T-helper 1 cell (primary cell): ENCODE data around the gene ATP9A.
A peak's percentile ranks its signal among the peaks of the same experiment; 100 is the strongest.
"Not testable (repeated sequence)": the region's sequence is repeated elsewhere in the genome, so short reads cannot be mapped to it uniquely, and the experiment has no call there.

Experiments
- DNase-seq, 5 donors: peaks; one replicate each; pipeline ENCODE4 v3.0.0-alpha.2; 2012 to 2020

Gene ATP9A

GRCh38 chr20:51691703-51692102 is 76.5 kb downstream of the ATP9A start:
- no peak for DNase-seq

- no peak for DNase-seq
These were observed 79.5 kb downstream of the ATP9A start for GRCh38 chr20:51688600-51689244.

- DNase-seq: no peak
These were observed 80.6 kb downstream of the ATP9A start for GRCh38 chr20:51687630-51688029.

GRCh38 chr20:51687108-51687507 is 81.1 kb downstream of the ATP9A start:
- DNase-seq: no peak

- not testable (repeated sequence) for DNase-seq
These were observed 82.7 kb downstream of the ATP9A start for GRCh38 chr20:51685494-51685893.

GRCh38 chr20:51680067-51680749 is 88.0 kb downstream of the ATP9A start:
- DNase-seq: no peak

DNA sequence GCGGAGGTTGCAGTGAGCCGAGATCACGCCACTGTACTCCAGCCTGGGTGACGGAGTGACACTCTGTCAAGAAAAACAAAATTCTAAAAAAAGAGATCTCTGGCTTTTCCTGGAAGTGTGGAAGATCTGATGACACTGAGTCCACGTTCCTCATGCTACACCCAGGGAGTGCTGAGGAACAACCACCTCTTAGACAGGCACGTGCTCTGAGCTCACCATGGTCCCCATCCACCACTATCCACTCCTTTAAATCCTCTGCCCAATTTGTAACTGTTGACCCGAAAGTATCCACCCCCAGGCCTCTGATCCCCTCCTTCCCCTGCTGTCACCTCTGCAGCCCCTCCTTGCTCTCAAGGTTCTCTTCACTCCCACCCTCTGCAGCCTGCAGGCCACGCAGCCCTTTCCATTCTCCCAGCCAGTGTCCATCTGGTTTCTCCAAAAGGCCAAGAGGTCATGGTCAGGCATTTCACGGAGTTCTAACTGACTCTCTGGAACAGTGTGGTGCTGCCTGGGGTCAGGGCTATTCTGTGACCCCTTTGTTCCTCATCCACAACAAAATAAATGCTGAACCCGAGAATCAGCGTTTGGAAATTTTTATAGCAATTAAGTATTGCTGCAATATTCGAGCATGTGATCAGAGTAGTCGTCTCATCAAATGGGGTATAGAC is 88.8 kb downstream of the ATP9A start:
- DNase-seq: no peak

DNA sequence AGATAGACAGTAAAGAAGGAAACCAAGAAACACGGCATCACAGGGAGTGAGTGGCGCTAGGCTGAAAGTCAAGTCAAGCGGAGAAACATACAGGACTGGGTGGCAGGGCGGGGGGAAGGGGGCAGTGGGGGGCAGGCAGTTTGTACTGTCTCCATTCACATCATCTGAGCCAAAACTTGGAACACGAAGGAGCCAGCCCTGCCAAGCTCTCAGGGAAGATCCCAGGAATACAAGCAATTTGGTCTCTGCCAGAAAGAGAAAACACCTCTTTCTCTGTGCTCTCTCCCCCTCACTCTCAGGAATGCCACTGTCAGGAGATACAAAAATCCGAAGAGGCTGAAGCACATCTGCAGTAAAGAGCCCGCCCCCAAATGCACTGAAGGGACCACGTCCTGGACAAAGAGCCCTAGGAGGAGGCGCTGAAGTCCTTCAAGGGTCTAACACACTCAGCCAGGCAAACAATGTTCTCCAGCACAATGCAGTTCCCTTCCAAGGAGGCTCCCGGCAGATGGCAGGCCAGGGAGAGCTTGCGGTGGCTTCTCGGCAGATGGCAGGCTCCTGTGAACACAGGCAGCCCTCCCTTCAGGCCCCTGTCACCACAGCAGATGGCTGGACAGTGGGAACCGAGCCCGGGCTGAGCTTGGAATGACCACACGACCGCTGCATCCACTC is 90.0 kb downstream of the ATP9A start:
- DNase-seq: no peak

DNA sequence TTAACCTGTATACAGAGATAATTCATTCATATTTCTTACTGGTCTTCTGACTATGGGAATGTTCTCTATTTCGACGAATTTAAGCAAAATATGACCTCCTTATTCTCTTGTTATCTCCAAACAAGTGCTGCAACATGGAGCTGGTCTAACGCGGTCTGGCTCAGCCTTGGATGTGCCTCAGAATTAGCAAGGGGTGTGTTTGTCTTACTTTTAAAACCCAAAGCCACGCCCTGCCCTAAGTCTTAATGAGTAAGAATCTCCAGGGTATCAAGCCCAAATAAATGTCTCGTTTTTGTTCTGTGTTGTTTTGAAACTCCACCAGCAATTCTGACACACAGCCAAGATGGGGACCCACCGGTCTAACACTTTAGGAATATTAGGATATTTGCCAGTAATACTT is 99.2 kb downstream of the ATP9A start:
- no peak for DNase-seq

DNA sequence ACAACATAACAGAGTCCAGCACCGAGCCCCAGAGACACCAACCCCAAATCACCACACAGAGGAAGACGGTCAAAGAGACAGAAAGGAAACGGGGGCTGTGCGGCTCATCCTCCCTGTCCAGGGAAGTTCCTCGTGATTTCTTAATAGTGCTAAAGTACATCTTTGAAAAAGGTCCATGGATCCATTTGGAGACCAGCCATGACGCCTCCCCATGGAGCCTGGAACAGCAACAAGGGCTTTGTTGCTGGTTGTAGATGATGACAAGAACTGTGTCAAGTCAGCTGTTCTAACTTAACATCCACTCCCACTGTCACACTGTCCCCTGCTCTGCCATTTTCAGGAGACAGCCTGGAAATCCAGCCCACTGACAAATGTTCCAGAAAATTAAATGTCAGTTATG is 99.7 kb downstream of the ATP9A start:
- DNase-seq: no peak

DNA sequence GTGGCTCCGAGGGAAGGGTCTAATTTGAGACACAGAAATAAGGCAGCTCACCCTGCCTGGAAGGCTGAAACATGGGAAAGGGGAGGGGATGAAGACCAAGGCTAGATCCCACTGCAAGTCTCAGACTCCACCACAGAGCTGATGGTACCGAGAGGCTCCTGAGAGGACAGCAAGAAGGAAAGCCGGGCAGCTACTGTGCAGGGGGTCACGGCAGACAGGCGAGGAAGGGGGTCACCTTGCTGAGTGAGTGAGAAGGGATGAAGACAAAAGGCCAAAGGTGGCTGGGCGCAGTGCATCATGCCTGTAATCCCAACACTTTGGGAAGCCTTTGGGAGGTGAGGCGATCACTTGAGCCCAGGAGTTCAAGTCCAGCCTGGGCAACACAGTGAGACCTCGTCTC is 100.7 kb downstream of the ATP9A start:
- no peak for DNase-seq

- no peak for DNase-seq
These were observed 101.2 kb downstream of the ATP9A start for GRCh38 chr20:51667002-51667408.

- no peak for DNase-seq
These were observed 102.1 kb downstream of the ATP9A start for GRCh38 chr20:51666126-51666525.

DNA sequence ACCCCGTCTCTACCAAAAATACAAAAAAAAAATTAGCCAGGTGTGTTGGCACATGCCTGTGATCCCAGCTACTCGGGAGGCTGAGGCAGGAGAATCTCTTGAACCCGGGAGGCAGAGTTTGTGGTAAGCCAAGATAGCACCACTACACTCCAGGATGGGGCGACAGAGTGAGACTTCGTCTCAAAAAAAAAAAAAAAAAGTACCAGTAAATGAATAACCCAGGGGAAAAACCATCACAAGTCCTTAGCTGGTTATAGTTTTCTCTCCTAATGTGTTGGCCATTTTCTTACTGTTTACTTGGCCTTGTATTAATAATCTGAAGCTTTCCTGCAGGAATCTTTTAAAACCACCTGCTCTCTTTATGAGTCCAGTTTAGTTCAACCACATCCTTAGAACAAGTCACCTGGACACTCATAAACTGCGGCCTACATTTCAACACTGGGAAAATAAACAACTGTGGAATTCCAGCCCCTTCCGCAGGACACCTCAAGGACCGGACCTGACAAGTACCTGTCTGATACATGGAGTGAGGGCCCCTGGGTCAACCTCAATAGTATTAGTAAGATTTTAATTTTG is 102.6 kb downstream of the ATP9A start:
- DNase-seq: no peak

DNA sequence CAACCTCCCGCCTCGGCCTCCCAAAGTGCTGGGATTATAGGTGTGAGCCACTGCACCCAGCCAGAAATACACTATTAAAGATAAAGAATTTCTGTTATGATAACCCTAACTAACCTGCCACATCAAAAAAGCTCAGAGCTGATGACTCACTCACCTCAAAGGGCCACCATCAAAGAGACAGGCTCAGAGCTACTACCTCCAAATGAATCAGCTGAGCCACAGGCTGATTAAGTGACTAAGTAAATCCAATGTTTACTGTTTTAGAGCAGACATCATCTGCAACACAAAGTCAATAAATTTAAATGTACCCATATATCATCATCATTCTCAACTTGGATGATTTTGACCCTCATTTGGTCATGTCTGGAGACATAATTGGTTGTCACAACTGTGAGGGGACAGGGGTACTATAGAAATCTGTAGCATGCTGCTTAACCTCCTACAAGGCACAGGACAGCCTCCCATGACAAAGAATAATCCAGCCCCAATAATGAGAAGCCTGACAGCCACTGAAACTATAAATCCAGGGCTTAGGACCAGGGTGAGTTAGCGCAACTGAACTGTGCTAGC is 106.5 kb downstream of the ATP9A start:
- DNase-seq: peak in 2 of 5 donors; percentile 13 to 73

- DNase-seq: no peak
These were observed 107.2 kb downstream of the ATP9A start for GRCh38 chr20:51660672-51661608.

DNA sequence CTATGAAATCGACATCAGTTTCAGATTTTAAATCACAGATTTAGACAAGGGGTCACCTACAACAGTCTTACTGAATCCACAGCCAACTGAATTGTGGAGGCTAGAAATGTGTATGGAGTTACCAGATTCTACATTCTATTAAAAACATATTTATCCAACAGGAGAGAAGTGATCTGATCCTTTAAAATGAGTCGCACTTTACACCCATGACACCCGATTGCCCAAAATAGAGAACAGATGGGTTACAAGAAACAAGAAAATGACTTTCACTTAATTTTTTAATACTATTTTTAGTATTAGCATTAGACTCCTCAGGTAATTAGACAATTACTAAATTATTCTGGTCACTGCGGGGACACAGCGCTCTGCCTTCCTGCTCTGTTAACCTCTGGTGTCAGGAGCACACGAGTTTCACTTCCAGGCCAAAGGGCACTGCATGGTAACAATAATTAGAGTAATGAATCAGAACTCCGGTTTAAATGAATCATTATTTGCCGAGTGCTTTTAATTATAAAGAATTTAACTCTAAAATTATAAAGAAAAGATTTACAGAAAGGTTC is 108.6 kb downstream of the ATP9A start:
- DNase-seq: no peak

- DNase-seq: no peak
These were observed 111.4 kb downstream of the ATP9A start for GRCh38 chr20:51656726-51657260.

- DNase-seq: not testable (repeated sequence)
These were observed 112.1 kb downstream of the ATP9A start for GRCh38 chr20:51656089-51656488.

- DNase-seq: no peak
These were observed 113.7 kb downstream of the ATP9A start for GRCh38 chr20:51654495-51654894.

DNA sequence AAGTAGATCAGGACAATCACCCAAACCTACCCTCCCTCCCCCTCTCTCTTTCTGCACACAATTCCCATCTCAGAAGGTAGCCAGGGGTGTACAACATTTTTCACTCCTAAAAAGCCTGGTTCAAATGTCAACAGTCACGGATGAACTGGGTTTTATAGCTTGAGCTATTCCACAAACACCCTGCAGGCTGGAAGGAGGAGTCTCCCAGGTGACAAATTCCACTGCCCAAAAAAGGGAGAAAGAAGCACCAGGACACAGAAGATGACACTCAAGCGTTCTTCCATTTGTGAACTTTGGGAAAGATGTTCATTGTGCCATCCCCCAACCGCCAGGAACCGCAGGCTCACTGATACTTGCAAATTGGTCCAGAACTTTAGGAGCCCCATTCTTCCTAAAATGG is 114.1 kb downstream of the ATP9A start:
- DNase-seq: no peak
